ENCODE results near the gene CCL24.

- TF ChIP-seq USF1 (CRISPR knock-in tag; IDR thresholded peaks at IDR 0.05) (no peak), CTCF (IDR thresholded peaks at IDR 0.05) (no peak), E2F1 (CRISPR knock-in tag; IDR thresholded peaks at IDR 0.05) (no peak), CBFB (CRISPR knock-in tag; IDR thresholded peaks at IDR 0.05; ENCODE audit: low read depth) (no peak), CREB1 (CRISPR knock-in tag; IDR thresholded peaks at IDR 0.05) (no peak), CREM (CRISPR knock-in tag; IDR thresholded peaks at IDR 0.05) (no peak), ZNF121 (CRISPR knock-in tag; IDR thresholded peaks at IDR 0.05) (no peak), E2F4 (CRISPR knock-in tag; IDR thresholded peaks at IDR 0.05; ENCODE audit: borderline replicate concordance, low read depth) (no peak), JUN (CRISPR knock-in tag; IDR thresholded peaks at IDR 0.05) (no peak), PRDM15 (CRISPR knock-in tag; IDR thresholded peaks at IDR 0.05) (no peak), ESRRA (CRISPR knock-in tag; IDR thresholded peaks at IDR 0.05; ENCODE audit: borderline replicate concordance) (no peak), PRRX2 (CRISPR knock-in tag; IDR thresholded peaks at IDR 0.05) (no peak)
Measured at GRCh38 chr7:75843613-75844116, 30.1 kb upstream of the CCL24 start.
